ENCODE data around the gene AP1AR.
"Not testable (repeated sequence)": the region's sequence is repeated elsewhere in the genome, so short reads cannot be mapped to it uniquely, and the experiment has no call there.

AP1AR gene, protein sequence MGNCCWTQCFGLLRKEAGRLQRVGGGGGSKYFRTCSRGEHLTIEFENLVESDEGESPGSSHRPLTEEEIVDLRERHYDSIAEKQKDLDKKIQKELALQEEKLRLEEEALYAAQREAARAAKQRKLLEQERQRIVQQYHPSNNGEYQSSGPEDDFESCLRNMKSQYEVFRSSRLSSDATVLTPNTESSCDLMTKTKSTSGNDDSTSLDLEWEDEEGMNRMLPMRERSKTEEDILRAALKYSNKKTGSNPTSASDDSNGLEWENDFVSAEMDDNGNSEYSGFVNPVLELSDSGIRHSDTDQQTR

DNA sequence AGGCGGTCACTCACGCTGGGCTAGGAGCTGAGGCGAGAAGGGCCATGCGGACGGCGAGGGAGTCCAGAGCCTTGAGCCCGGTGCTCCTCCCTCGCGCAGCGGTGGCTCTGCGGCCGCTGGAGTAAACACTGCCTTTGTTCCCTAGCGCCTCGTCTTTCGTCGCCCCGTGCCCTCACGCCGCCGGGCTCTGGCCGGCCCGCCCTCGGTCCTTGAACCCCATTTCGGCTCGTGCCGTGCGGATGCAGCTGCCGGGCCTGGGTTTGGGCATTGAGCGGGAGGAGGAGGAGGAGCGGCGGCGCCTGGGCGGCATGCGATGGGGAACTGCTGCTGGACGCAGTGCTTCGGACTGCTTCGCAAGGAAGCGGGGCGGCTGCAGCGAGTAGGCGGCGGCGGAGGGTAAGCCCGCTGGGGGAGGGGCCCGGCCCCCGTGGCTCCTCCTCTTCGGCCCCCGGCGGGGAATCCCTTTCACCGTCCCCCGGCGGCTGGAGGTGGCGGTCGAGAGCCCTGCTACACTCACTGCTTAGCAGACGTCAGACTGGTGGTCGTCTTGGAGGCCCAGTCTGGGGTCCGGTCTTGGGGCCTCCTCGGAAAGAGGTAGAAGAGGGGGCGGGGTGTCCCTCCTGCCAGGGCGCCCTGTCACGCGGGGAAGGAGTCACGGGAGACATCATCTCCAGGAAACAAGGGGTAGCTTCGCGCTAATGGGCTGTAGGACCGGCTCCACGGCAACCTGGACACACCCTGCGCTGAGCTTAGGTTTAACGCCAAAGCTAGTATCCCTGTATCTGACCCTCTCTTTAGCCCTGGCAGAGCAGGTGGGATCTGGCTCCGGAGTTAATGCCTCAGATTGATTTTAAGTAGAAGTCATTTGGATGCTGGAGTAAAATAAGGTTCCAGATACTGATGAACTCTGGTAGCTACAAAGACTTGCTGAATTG is at the start of gene AP1AR:
TSS of gene AP1AR (plus strand) at position 9 of the 935 bp plus-strand sequence. CDS start at position 314, 305 bp downstream.
- peak; percentile 85 for DNase-seq

- DNase-seq = no peak
Observed at GRCh38 chr4:112182604-112183003, 49.0 kb upstream of the AP1AR start.

GRCh38 chr4:112183252-112183651 is 48.3 kb upstream of the AP1AR start:
- peak; percentile 15 for DNase-seq

- DNase-seq = no peak
Observed at GRCh38 chr4:112184438-112184837, 47.1 kb upstream of the AP1AR start.

DNA sequence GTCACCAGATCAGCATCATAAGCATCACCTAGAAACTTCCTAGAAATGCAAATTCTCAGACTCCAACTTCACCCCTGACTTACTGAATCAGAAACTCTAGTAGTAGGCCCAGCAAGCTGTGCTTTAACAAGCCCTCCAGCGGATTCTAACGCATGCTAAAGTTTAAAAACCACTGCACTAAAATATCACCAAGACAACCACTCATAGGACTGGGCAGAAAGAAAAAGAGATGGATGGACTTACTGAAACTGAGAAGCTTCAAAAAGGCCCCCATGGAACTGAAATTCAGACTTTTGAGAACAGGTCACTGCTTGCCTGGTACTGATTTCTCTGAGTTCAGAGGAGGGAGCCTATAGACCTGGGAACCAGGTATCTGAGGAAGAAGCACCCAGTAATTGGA is 46.3 kb upstream of the AP1AR start:
- no peak for DNase-seq

GRCh38 chr4:112185740-112186670 is 45.6 kb upstream of the AP1AR start:
- no peak for DNase-seq

DNA sequence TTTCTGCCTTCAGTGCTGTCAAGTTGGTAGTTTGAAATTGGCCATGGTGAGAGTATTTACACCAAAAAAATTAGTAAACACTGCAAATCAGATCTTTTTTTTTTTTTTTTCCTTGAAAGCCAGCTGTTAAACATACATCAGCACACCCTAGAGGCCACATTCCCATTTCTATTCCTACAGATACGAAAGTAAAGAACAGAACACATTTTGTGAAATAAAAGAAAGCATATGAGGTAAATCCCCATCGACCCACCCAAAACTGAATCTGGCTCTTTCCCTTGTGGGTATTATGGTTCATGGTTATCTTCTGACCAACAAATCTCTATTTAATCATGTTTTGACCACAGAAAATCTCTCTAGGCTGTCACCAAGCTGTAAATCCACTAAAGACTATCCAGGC is 41.8 kb upstream of the AP1AR start:
- DNase-seq = no peak

DNA sequence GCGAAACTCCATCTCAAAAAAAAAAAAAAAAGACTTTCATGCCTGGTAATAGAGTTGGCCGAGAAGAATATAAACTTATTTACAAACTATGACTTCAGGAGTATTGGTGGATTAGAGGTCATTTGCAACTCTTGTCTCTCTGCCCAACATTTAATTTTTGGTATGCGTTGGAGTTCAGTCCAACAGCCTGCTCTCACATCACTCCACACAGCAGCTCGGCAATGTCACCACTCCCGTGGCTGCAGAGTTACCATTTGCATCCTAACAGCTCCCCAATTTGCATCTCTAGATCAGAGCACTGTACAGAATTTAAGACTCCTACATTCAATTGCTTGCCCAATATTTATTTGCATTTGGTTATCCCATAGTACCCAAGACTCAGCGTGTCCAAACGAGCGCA is 40.9 kb upstream of the AP1AR start:
- DNase-seq = no peak

DNA sequence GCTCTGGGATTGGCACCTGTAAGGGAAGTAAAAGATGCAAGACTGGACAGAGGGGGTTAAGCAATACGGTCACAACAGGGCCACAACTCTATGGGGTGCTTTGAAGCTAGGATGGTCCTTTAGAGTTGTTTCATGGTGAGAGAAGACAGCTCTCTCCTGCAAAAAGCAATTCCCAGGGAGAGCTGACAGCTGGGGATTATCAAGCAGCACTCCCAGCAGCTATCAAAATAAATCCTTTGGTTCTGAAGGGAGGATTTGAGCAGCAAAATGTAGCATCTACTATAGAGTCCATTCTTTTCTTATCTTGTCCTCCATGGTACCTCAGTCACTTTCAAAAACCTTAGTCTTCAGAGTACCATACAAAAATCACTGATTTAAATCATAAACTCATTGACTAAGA is 35.1 kb upstream of the AP1AR start:
- no peak for DNase-seq

DNA sequence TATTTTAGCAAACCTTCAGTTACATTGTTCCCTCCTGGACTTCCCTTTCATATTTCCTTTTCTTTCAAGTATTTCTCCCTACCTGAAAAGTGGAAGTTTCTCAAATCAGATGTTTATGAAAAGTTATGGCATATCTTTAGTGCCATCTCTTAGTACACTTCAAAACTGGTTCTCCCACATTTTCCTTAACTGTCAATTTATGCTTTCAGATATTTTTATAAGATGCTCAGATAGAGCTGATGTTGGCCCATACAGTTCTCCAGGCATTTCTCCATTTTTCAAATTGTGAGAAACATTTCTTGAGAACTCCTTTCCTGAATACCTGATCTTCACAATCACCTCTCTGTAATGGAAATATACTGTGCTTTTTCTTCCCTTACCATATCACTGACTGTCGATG is 32.5 kb upstream of the AP1AR start:
- no peak for DNase-seq

GRCh38 chr4:112201915-112202505 is 29.6 kb upstream of the AP1AR start:
- no peak for DNase-seq

DNA sequence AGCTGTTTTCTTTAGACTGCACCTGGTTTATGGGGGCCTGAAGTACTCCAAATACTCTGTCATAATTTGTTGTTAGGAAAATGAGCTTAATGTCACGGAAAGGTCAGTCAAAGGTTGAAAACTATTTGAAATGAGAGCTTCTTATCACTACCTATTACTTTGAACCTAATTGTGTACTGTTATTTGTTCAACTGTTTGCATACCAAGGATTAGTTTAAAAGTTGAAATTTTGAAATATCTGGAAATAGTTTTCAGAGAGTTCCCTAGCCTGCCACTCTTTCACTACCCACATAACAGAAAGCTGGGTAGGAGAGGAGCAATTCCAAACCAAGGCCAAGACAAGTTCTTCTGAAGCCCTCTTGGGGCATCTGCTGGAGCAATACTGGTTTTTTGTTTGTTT is 28.0 kb upstream of the AP1AR start:
- DNase-seq = no peak

- no peak for DNase-seq
Observed at GRCh38 chr4:112206431-112206830, 25.2 kb upstream of the AP1AR start.

DNA sequence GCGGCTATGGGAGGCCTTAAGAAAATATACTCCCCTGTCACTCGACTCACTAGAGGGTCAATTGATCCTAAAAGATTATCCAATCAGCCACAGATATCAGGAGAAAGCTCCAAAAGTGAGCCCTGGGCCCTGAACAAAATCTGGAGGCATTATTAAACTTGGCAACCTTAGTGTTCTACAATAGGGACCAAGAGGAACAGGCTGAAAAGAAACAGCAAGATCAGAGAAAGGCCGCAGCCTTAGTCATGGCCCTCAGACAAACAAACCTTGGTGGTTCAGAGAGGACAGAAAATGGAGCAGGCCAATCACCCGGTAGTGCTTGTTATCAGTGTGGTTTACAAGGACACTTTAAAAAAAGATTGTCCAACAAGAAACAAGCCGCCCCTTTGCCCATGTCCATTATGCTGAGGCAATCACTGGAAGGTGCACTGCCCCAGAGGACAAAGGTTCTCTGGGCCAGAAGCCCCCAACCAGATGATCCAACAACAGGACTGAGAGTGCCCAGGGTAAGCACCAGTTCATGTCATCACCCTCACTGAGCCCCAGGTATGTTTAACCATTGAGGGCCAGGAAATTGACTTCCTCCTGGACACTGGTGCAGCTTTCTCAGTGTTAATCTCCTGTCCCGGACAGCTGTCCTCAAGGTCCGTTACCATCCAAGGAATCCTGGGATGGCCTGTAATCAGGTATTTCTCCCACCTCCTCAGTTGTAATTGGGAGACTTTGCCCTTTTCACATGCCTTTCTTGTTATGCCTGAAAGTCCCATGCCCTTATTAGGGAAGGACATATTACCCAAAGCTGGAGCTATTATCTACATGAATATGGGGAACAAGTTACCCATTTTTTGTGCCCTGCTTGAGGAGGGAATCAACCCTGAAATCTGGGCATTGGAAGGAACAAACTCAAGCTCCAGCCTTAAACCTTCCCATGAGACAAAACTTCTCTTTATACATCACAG is 23.2 kb upstream of the AP1AR start:
- not testable (repeated sequence) for DNase-seq

DNA sequence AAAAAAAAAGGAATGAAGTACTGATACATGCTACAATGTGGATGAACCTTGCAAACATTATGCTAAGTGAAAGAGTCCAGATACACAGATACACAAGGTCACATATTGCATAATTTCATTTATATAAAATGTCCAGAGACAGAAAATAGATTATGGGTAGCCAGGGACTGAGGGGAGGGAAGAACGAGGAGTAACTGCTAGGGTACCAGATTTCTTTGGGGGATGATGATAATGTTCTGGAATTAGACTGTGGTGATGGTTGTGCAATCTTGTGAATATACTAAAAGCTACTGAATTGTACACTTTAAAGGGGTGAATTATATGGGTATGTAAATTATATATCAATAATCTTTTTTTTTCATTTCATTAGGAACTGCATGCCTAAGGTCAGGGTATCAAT is 20.8 kb upstream of the AP1AR start:
- DNase-seq = no peak

GRCh38 chr4:112213091-112213490 is 18.5 kb upstream of the AP1AR start:
- no peak for DNase-seq

GRCh38 chr4:112213856-112214255 is 17.7 kb upstream of the AP1AR start:
- no peak for DNase-seq

DNA sequence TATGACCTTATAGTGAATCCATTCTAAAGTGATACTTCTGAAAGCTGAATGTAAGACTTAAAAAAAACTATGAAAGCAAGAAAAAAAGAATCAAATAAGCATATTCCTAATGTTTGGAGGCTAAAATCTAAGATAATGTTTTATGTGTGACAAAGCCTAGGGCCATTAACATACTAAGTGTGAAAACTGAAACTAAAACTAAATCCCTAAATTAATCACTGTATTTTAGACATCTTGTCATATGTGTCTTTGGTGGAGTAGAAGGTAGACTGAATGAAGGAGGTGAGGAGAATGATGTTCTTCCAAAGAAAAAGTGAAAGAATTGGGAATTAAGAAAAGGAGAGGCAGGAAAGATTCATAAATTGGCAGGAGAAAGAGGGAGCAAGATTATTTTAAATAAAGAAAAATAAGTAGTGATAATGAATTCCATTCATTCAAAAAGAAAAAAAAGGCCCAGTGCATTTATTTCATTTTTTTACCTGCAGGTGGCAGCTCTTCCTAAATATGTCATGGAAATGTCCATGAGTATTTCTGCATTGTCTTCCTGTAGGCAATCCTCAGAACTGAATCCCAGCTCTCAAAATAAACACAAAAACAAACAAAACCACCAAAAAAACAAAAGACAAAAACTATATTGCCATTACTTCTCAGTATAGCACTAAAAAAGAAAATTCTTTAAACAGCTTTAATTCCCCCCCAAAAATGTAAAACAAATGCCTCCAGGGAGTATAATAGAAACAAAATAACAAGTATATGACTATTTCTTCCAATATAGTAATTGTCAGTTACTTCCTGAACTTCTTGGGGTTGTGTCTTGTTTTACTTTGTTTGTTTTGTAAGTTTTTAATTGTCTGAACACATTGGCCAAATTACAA is 17.0 kb upstream of the AP1AR start:
- peak; percentile 47 for DNase-seq

- no peak for DNase-seq
Observed at GRCh38 chr4:112219826-112220366, 11.7 kb upstream of the AP1AR start.
